ENCODE data around the gene ANKRD39.

DNA sequence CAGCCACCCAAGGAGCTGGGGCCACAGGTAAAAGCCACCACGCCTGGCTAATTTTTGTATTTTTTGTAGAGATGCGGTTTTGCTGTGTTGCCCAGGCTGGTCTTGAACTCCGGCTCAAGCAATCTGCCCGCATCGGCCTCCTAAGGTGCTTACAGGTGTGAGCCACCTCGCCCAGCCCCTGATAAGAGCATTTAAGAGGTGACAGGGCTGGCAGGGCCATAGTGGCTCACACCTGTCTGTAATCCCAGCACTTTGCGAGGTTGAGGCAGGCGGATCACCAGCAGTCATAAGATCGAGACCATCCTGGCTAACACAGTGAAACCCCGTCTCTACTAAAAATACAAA lies 50.7 kb downstream of the ANKRD39 start:
- TF ChIP-seq TAF1 (IDR thresholded peaks at IDR 0.05; ENCODE audit: borderline replicate concordance, insufficient read depth, low read length) (no peak), POLR2AphosphoS5 (IDR thresholded peaks at IDR 0.05; ENCODE audit: low read depth, low read length) (no peak)
- TF ChIP-seq, protein P1, sequence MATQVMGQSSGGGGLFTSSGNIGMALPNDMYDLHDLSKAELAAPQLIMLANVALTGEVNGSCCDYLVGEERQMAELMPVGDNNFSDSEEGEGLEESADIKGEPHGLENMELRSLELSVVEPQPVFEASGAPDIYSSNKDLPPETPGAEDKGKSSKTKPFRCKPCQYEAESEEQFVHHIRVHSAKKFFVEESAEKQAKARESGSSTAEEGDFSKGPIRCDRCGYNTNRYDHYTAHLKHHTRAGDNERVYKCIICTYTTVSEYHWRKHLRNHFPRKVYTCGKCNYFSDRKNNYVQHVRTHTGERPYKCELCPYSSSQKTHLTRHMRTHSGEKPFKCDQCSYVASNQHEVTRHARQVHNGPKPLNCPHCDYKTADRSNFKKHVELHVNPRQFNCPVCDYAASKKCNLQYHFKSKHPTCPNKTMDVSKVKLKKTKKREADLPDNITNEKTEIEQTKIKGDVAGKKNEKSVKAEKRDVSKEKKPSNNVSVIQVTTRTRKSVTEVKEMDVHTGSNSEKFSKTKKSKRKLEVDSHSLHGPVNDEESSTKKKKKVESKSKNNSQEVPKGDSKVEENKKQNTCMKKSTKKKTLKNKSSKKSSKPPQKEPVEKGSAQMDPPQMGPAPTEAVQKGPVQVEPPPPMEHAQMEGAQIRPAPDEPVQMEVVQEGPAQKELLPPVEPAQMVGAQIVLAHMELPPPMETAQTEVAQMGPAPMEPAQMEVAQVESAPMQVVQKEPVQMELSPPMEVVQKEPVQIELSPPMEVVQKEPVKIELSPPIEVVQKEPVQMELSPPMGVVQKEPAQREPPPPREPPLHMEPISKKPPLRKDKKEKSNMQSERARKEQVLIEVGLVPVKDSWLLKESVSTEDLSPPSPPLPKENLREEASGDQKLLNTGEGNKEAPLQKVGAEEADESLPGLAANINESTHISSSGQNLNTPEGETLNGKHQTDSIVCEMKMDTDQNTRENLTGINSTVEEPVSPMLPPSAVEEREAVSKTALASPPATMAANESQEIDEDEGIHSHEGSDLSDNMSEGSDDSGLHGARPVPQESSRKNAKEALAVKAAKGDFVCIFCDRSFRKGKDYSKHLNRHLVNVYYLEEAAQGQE (IDR thresholded peaks at IDR 0.05; ENCODE audit: insufficient read depth in 1 of 2, low read depth in 2 of 2, low read length in 2 of 2) = no peak

Measured in PFSK-1 (cell line).